ENCODE results near the gene ADAMTS9.

The ADAMTS9 gene

GRCh38 chr3:64684715-64685261 is 3.0 kb downstream of the ADAMTS9 start:
- no peak for DNase-seq

- no peak for DNase-seq
Measured at GRCh38 chr3:64681827-64682226, 6.0 kb downstream of the ADAMTS9 start.

GRCh38 chr3:64681015-64681414 is 6.8 kb downstream of the ADAMTS9 start:
- DNase-seq, result no peak

GRCh38 chr3:64680334-64680733 is 7.5 kb downstream of the ADAMTS9 start:
- no peak for DNase-seq

- DNase-seq, result no peak
Measured at GRCh38 chr3:64677961-64678716, 9.7 kb downstream of the ADAMTS9 start.

GRCh38 chr3:64676831-64677230 is 11.0 kb downstream of the ADAMTS9 start:
- no peak for DNase-seq

- DNase-seq, result no peak
Measured at GRCh38 chr3:64675687-64676247, 12.0 kb downstream of the ADAMTS9 start.

- no peak for DNase-seq
Measured at GRCh38 chr3:64674591-64675076, 13.2 kb downstream of the ADAMTS9 start.

- no peak for DNase-seq
Measured at GRCh38 chr3:64673159-64673715, 14.6 kb downstream of the ADAMTS9 start.

- DNase-seq, result no peak
Measured at GRCh38 chr3:64668582-64669510, 19.0 kb downstream of the ADAMTS9 start.

GRCh38 chr3:64667887-64668581 is 19.8 kb downstream of the ADAMTS9 start:
- DNase-seq, result no peak

- DNase-seq, result no peak
Measured at GRCh38 chr3:64667138-64667537, 20.7 kb downstream of the ADAMTS9 start.

GRCh38 chr3:64666171-64666588 is 21.6 kb downstream of the ADAMTS9 start:
- no peak for DNase-seq

- DNase-seq, result no peak
Measured at GRCh38 chr3:64664397-64664796, 23.4 kb downstream of the ADAMTS9 start.

GRCh38 chr3:64659617-64659978 is 28.2 kb downstream of the ADAMTS9 start:
- DNase-seq, result no peak

- no peak for DNase-seq
Measured at GRCh38 chr3:64658001-64658400, 29.8 kb downstream of the ADAMTS9 start.

- no peak for DNase-seq
Measured at GRCh38 chr3:64656544-64656943, 31.3 kb downstream of the ADAMTS9 start.

- no peak for DNase-seq
Measured at GRCh38 chr3:64655160-64655559, 32.6 kb downstream of the ADAMTS9 start.

- no peak for DNase-seq
Measured at GRCh38 chr3:64654013-64654412, 33.8 kb downstream of the ADAMTS9 start.

GRCh38 chr3:64653101-64653500 is 34.7 kb downstream of the ADAMTS9 start:
- DNase-seq, result no peak

GRCh38 chr3:64651741-64652241 is 36.0 kb downstream of the ADAMTS9 start:
- DNase-seq, result no peak

- no peak for DNase-seq
Measured at GRCh38 chr3:64651303-64651702, 36.5 kb downstream of the ADAMTS9 start.
